Measurements from ENCODE around the gene ULK4.
"Not testable (repeated sequence)": the region's sequence is repeated elsewhere in the genome, so short reads cannot be mapped to it uniquely, and the experiment has no call there.

Gene ULK4

DNA sequence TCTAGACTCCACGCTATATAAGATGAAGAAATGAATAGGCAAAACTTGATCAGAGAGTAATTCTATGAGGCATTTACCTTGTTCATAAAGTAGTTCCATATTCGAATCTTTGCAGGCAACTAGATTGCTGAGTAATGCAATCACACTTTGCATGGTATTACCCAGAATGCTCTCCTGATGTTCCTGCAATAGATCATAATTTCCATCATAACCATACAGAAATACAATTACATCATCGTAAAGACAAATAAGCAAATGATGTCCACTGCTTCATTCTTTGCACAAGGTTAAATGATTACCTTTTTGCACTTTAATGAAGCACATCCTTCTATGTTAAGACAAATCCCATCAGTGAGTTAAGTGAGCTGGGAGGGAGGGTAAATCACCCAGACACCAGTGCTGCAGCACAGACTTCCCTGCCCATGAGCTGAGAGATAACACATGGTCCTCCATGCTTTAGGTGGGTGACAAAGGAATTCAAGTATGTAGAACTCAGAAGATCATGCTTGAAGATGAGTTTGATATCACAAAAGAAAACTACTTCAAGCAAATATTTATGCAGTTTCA lies 395.9 kb downstream of the ULK4 start:
- no peak for FAIRE-seq

DNA sequence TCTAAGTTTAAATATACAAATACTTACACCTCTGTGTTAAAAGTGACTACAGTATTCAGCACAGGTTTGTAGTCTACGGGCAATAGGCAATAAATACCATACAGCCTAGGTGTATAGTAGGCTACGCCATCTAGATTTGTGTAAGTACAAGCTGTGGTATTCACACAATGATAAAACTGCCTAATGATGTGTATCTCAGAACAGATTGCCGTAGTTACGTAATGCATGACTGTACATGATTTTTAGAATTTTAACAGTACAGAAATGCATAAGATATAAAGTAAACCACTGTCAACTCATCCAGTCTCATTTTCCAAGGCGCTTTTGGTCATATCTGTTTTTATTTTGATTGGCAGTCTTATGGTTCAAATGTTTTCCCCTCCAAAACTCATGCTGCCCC lies 396.9 kb downstream of the ULK4 start:
- no peak for FAIRE-seq

DNA sequence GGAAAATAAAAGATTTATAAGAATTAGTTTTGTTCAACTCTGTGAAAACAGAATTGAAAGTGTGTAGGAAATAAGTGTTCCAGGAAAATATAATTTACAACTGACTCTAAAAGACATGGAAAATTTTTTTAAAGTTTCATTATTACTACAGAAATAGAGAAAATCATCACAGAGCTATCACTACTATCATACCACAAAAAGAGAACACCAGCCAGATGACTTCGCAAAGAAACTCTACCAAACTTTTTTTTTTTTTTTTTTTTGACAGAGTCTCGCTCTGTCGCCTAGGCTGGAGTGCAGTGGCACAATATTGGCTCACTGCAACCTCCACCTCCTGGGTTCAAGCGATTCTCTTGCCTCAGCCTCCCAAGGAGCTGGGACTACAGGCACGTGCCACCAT lies 405.7 kb downstream of the ULK4 start:
- not testable (repeated sequence) for FAIRE-seq

DNA sequence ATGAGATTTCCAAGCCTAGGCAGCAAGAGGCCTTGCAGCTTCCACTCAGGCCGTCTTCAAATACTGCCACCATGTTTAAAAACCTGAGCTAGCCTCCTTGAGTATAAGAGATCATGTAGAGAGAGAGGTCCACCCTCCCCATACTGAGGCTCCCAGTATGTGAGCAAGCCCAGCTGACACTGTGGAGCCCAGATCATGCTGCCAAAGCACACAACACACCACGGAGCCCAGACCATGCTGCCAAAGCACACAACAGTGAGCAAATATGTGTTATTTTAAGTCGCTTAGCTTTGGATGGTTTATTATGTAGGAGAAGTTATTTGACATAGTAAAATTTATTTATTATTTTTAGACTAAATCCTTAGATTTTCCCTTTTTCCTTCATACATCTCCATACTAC lies 428.9 kb downstream of the ULK4 start:
- FAIRE-seq: no peak

DNA sequence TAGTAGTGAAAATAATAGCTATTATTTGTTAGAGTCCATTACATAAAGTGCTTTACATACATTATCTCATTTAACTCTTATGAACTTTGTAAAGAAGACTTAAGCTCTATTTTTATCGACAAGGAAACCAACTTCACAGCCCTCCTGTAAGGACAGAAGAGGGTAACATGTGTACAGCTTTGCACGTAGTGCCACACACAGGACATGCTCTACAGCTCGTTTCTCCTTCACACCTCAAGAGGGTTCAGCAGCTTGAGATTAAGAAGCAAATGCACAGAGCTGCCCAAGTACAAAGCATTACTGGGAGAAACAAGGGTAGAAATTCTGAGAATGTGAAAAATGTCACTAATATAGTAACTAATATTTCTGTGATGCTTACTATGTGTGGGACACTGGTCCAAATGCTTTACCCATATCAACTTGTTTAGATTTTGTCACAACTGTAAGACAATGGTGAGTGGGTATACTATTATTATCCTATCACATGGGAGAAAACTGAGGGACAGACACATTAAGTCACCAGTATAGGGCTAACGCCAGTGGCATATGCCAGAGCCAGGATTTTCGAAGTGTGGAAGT lies 434.8 kb downstream of the ULK4 start:
- no peak for FAIRE-seq

DNA sequence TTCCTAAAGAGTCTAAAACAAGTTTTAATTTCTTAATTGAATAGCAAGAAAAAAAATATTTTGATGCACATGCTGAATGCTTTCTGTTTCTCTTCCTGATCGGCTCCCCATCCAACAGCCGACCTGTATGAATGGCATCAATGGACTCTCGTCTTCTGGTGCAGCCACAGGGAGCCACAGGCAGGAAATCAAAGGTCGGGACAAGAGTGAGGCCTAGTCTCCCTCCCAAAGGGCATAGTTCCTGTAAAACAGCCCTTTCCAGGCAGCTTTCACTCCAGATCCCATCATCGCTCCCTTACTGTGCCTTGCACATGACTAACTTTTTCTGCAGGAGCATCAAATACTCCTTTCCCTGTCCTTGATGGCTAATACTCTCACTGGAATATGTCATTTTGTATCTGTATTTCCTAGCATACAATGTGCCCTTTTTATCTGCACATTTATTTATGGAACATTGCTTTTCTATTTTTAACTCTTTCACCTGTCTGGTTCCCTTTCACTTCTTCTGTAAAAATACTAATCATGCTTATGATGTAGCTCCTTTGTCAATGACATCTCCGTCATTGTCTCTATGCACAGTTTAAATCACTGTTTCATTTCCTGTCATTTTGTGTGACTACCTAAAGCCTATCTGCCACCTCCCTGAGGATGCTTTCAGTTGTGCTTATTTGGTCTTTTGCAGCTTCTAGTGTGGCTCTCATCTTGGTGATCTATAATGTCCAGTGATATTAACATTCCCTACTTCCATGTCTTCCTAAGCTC lies 436.4 kb downstream of the ULK4 start:
- no peak for FAIRE-seq

DNA sequence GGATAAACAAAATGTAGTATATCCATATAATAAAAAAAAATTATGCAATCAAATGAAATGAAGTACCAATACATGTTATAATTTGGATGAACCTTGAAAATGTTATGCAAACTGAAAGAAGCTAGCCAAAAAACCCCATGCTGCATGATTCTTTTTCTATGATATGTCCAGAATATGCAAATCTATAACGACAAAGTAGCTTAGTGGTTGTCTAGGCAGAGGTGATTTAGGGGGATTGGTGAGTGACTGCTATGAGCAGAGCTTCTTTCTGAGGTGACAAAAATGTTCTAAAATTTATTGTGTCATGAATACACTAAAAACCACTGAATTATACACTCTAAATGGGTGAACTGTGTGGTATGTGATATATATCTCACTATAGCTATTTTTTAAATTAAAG lies 438.0 kb downstream of the ULK4 start:
- no peak for FAIRE-seq

DNA sequence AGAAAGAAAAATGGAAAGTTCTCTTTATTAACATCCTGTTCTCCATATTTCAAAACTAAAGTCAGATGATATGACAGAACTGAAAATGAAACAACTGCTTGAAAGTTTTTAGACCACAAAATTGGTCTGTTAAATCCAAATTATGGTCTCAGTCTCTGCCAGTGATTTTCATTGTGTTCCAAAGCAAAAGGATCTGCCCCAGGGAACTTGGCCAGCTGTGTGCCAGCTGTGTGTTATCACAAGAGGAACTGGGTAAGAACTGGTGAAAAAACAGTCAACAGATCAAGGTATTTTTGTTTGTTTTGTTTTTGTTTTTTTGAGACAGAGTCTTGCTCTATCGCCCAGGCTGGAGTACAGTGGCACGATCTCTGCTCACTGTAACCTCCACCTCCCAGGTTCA lies 439.3 kb downstream of the ULK4 start:
- FAIRE-seq: no peak

DNA sequence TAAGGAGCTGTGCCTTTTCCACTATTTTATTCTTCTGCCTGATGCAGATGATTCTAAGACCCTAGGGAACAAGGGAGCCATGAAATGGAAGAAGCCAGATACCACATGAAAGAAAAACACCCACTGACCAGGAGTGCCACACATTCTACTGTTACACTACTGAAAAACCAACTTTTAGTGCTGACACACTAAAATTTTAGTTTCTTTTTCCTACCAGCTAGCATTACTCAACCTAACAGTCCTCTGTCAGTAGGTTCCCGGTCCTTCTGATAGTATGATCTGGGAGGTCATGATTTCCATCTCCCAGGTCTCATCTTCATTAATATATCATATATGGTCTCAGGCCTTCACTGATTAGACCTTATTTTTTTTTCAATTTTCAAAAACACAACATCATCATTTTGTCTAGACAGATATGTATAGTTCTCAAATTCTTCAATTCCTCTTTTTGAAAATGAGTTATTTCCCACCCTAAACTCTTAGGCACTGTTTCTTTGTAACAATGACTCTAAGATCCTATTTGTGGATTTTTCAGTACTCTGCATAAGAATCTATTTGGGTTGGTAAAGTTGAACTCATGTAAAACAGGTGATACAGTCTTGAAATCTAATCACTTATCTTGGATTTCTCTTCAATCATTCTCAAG lies 440.8 kb downstream of the ULK4 start:
- no peak for FAIRE-seq

DNA sequence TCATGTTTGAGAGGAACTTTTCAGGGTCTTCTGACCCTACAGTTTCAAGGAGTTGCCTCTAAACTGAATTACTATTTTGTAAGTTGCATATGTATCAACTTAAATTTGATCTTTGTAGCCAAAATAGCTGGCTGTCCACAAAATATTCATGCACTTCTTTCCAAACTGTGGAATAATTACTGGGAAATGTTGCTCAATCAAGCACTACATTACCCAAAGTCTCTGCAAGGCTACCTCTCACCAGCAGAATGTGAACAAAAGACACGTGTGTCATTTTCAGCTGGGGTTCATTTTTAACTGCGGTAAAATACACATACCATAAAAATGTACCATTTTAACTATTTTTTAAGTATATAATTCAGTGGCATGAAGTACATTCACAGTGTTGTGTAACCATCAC lies 442.2 kb downstream of the ULK4 start:
- FAIRE-seq: no peak

DNA sequence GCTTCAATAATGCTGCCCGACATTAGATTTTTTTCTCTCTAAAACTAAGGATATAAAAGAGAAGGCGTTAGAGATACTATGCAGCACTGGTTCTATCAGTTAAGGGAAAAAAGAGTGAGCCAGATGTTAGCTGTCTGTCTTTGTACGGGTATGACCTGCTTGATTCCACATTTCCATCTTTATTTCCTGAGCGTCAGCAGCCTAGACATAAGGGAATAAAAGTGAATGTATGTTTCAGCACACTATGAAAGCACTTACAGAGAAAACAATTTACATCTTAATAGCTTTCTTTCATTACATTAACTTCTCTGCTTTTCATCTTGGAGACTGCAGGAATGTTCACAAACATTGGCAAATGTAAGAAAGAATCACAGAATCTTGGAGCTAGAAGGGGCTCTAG lies 443.3 kb downstream of the ULK4 start:
- FAIRE-seq: no peak

DNA sequence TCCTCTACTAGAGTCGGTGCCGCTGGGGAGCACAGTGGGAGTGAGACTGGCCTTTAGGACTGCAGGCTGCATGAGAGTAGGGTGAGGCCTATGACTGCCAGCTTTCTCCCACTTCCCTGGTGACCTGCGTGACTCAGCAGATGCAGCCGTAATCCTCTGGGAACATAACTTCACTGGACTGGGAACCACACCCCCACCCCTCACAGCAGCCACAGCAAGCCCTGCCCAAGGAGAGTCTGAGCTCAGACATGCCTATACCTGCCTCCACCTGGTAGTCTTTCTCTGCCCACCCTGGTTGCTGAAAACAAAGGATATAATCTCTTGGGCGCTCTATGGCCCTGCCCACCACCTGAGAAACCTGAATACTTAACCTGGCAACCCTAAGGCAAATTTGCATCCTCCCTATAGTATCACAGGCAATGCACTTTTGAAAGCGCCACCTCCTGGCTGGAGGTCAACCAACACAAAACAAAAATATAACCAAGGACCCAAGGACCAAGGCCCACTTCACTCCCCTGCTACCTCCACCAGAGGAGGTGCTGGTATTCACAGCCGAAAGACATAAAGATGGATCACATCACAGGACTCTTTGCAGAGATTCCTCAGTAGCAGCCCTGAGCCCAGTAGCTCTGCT lies 453.7 kb downstream of the ULK4 start:
- no peak for FAIRE-seq

DNA sequence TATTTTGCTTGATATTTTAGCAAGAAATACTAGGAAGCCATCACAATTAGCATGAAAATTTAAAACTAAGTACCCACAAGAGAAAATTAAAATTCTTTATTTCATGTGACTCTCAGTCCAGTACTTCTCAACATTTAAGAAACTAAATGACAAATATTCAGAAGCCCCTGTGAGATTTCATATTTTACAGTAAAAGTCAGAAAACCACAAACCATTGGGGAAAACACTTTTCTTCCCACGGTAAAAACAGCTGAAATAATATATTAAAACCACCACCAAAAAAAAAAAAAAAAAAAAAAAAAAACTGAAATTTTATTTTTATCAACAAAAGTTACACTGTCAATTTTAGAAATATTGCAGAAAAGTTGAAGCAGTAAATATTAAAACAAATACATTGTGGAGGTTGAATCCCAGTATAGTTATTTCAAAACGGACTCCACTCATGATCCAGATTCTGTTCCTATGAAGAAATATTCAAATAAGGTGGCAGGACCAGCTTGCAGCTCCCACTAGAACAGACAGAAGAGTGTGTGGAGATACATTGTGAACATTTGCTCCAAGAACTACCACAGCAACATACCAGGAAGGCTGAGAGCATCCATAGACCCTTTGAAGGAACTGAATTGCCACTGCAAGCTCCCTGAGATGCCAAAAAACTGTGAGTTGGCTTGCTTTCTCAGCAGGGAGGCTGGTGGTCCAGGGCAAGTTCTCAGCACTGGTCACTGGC lies 454.4 kb downstream of the ULK4 start:
- no peak for FAIRE-seq

DNA sequence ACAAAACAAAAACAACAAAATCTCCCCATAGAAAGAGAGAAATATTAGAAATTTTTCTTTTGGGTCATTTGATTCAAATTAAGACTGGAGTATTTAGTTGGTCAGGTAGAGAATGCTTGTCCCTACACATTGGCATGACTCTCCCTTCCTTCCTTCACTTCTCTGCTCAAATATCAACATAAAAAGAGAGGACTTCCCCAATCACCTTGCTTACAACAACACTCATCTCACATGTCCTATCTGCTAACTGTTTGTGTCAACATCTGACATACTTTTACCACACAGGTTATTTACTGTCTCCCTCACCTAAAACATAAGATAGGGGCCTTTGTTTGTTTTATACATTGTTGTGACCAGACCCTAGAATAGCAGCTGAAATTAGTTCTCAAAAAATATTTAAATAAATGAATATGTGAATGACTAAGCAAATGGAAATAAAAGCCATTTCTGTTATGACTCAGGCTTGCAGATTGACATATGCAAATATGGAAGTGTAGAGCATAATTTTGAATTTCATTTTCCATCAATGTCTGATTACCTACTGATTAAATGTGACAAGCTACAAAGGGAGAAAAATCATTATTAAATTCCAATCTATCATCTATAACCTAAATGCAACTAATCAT lies 457.8 kb downstream of the ULK4 start:
- no peak for FAIRE-seq

DNA sequence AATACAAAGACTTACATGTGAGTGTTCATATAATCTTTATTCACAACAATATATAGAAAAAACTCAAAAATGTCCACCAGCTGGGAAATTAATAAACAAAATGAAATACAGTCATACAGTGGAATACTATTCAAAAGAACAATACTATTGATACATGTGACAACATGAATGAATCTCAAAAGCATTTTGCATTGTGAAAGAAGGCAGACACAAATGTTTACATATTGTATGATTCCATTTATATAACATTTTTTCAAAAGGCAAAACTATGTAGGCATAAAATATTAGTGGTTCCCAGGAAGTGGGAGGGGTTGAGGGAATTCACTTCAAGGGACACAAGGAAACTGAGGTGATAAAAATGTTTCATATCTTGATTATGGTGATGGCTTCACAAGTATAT lies 459.4 kb downstream of the ULK4 start:
- FAIRE-seq: no peak

DNA sequence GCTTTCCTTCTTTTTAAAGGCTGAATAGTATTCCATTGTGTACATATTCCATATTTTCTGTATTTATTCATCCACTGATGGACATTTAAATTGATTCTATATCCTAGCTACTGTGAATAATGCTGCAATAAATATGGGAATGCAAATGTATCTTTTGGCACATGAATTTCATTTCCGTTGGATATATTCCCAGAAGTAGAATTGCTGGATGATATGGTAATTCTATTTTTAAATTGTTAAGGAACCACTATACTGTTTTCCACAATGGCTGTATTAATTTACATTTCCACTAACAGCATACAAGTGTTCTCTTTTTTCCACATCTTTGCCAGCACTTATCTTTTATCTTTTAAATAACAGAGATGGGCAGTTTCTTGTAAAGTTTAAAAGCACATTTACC lies 459.9 kb downstream of the ULK4 start:
- FAIRE-seq: no peak

DNA sequence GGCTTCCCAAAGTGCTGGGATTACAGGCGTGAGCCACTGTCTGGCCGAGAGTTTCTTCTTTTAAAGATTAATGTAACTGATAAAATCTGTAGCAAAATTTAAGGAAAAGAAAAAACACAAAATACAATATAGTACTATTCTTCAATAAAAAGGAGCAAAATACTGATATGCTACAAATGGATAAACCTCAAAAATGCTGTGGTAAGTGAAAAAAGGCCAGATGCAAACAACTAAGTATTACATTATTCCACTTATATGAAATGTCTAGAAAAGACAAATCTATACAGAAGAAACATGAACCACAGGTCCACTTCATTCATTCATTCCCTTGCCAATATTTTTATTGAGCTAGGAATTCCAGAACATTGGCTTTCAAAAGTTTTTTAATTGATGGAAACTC lies 463.1 kb downstream of the ULK4 start:
- FAIRE-seq: no peak

DNA sequence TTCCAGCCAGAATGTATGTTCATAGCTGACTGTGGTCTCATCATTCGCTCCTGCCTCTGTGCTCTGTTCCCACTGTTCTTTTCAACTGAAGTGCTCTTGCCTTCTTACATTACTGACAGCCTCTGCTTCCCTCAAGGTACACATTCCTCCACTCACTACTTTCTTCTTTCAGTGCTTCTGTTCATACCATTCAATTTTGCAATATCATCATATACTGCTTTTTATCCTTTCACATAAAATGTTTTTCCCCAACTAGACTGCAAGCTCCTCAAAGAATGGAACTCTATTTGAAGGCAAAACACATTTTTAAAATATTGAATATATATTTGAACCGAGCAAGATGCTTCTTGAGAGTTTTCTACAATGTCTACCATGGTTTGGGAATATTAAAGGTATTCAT lies 471.5 kb downstream of the ULK4 start:
- FAIRE-seq: no peak

DNA sequence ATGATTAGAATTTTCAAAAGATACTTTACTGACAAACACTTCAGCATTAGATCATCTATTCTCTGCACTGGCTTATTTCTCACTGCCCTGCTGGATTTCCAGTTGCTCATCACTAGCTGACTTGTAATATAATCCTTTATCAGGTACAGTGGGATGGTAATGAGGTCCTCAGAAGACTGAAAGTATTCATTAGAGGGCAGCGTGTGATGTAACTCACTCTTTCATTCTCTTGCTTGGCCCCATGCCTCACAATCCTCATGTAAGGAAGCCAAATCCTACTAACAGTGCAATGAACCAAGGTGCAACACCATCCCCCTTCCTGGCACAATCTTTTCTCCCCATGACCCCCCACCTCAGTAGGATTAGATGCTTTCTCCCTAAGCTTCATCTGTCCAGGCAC lies 472.7 kb downstream of the ULK4 start:
- no peak for FAIRE-seq

DNA sequence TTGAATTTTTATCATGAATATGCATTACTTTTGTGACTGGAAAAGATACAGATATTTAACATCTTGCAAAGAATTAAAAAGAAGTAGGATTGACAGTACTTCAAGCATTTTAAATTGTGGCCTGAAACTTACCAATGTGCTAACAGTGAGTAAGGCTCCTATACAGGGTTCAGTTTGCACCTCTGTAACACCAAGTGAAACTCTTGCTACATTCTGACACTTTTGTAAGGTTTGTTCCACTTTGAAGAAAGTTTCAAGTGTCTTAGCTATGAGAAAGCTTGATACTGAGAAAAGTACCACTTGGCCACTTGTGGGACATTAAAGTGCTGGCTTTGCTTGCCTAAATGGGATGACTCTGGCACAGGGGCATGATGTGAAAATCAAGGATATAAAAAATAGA lies 473.4 kb downstream of the ULK4 start:
- no peak for FAIRE-seq

DNA sequence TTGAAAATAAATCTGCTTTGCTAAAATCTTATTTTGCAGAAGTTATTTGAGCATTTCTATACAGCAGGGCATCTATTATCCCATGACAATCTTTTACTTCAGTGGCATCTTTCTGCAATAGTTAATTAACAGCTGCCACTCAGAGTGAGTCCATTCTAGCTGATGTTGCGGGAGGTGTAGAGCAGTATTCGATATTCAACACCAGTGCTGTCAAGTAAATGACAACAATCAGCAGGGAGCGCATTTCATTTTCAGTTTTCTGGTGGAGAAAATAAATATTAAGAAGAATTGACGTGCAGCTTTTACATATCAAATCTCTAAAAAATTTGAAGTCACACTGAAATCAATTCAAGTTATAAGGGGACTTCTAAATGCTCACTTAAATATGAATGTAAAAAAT lies 476.4 kb downstream of the ULK4 start:
- FAIRE-seq: no peak

DNA sequence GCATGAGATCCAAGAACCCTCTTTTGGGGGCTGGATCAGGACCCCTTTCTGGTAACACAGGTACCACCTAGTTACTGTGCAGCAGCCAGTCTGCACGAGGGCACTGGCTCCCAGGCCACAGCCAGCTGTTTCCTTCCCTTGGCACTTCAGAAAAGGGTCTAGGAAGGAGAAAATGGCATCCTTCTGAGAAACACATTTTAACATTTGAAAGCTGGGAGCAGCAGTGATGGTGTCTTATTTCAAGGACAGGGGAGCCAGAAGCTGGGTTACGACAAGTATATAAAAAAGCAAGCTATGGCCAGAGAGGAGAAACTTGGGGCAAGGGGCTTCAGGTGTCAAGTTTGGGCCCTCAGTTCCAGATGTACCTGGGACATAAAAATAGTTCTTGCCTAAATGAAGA lies 479.8 kb downstream of the ULK4 start:
- no peak for FAIRE-seq

DNA sequence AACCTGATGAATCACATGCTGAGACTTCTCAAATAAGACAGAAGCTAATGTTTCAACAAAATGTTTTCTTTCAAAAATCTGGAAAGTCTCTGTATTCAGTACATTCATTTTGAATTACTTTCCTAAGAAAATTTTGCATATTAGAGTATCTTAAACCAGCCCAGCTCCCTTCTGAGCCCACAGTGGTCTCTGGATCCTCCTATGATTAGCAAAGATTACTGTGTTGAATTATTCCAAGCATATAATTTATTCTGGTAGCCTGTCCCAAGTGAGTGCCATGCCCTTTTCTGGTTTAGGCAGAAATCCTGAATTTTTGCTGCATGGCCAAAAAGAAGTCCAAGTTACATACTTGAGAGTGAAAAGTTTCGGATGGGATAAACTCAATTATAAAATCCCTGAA lies 483.6 kb downstream of the ULK4 start:
- no peak for FAIRE-seq
